ENCODE results near the gene SLC7A5.

Gene SLC7A5

DNA sequence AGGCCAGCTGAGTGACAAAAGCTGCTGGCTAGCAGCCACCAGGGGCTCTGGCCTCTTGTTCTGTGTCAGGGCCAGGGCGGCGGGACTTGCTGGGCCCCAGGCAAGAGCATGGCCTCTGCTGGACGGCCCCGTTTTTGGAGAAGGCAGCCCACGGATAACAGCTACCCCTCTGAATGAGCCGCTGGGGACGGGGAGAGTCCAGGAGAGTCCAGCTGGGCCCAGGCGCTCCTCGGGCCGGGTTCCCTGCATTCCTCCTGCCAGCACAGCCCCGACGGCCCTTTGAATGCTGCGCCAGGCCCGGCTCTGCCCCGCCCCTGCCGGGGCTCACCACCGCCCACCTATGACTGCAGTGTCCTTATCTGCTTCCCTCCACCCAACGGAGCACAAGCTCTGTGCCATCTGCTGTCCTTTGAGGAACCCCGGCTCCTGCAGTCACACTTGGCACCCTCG lies 33.4 kb downstream of the SLC7A5 start:
- no peak for DNase-seq
- TF ChIP-seq, protein P1, sequence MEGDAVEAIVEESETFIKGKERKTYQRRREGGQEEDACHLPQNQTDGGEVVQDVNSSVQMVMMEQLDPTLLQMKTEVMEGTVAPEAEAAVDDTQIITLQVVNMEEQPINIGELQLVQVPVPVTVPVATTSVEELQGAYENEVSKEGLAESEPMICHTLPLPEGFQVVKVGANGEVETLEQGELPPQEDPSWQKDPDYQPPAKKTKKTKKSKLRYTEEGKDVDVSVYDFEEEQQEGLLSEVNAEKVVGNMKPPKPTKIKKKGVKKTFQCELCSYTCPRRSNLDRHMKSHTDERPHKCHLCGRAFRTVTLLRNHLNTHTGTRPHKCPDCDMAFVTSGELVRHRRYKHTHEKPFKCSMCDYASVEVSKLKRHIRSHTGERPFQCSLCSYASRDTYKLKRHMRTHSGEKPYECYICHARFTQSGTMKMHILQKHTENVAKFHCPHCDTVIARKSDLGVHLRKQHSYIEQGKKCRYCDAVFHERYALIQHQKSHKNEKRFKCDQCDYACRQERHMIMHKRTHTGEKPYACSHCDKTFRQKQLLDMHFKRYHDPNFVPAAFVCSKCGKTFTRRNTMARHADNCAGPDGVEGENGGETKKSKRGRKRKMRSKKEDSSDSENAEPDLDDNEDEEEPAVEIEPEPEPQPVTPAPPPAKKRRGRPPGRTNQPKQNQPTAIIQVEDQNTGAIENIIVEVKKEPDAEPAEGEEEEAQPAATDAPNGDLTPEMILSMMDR (IDR thresholded peaks at IDR 0.05): no peak
- H3K9me3 ChIP-seq: no peaks in the 10 kb centered on the region
- H3K4me3 ChIP-seq: no peak overlapping the region
- H3K4me1 ChIP-seq: no peaks in the 10 kb centered on the region
- H3K27ac ChIP-seq: no peak overlapping the region
- intact Hi-C loops (cut with DNase I; ENCODE audit: low total_unique reads): no loop called here
- H3K36me3 ChIP-seq: peaks cover 0 to 71% (median 7%) of the 10 kb centered on the region in 3 donors
- no peaks in the 10 kb centered on the region for H3K27me3 ChIP-seq

DNA sequence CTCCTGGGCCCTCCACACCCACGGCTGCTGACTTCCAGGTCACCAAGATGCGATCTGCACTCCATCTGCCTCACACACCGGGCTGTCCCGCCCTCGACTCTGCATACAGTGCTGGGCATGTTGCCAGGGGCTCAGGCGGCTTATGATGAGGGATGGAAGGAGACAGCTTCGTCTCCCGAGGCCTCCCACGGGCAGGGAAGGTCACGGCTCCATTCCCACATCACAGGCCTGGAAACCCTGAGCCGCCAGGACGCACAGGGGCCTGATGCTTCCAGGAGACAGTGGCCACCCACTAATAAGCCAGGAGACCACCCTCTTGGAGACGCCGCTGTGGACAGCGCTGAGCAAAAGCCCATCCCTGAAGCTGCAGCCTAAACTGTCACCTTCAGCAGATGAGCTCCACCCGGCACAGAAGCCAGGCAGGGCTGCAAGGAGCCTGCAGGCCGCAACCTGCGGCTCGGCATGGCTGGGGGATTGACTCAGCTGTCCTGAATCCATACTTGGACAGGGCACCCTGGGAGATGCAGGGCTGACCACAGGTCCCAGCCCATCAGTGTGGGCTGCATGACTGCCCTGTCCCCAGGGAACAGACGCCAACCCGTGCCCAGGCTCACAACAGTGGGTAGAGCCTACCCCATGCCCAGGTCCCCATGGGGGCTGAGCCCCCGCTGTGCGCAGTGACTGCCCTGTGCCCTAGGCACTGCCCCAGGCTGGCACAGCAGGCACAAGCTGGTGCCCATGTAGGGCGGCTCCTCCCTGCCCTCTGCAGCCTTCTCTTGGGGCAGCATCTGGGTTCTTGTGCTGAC lies 34.4 kb downstream of the SLC7A5 start:
- TF ChIP-seq, protein P1 (IDR thresholded peaks at IDR 0.05): no peak
- Histone ChIP-seq H3K4me1 (no peaks in the 10 kb centered on the region), H3K36me3 (peaks cover 0 to 69% (median 11%) of the 10 kb centered on the region in 3 donors), H3K4me3 (no peak overlapping the region), H3K27me3 (no peaks in the 10 kb centered on the region), H3K27ac (no peak overlapping the region), H3K9me3 (no peaks in the 10 kb centered on the region)
- no peak for DNase-seq
- intact Hi-C loops (cut with DNase I; ENCODE audit: low total_unique reads): no loop called here

DNA sequence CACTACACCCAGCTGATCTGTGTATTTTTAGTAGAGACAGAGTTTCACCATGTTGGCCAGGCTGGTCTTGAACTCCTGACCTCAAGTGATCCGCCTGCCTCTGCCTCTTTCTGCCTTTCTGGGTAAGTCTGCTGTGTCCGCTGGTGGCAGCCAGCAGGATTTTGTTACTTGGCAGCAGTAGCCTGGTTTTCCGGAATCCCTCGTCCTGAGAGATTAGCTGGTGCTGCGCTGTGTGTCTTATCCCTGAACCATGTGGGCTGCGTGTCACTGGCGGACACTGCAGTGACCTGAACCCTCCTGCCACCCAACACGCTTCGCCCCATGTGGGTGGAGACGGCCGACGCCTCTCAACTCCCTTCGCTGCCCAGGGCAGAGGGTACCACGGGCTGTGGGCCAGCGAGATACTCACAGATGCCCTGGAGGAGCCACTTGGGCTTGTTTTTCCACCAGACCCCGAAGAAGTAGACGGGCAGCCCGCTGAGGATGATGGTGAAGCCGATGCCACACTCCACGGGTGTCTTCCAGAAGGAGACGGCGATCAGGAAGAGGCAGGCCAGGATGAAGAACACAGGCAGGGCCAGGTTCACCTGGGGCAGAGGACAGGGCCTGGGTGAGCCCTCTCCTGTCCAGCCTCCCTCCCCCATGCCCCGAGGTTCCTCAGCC lies 35.2 kb downstream of the SLC7A5 start:
- Histone ChIP-seq H3K4me3 (no peak overlapping the region), H3K27me3 (peaks cover 0 to under 1% of the 10 kb centered on the region in 2 donors), H3K27ac (no peak overlapping the region), H3K4me1 (no peaks in the 10 kb centered on the region), H3K36me3 (peaks cover 0 to 62% (median 11%) of the 10 kb centered on the region in 3 donors), H3K9me3 (no peaks in the 10 kb centered on the region)
- TF ChIP-seq, protein P1 (IDR thresholded peaks at IDR 0.05): no peak
- no peak for DNase-seq
- intact Hi-C loops (cut with DNase I; ENCODE audit: low total_unique reads): no loop called here

DNA sequence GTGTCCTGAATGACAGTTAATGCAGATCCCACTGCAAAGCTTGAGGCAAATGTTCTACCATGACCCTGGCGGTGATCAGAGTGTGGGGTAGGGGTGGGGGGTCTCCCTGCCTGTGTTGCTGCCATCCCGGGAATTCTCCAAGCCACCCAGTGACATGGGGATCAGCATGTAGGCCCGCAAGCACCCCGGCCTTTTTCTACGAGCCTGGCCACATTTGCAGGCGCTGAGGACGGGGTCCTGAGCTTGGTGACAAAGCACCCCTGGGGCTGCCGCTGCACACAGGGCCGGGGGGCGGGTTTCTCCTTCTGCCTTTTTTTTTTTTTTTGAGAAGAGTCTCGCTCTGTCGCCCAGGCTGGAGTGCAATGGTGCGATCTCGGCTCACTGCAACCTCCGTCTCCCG lies 35.8 kb downstream of the SLC7A5 start:
- H3K9me3 ChIP-seq: no peaks in the 10 kb centered on the region
- DNase-seq: no peak
- H3K4me1 ChIP-seq: no peaks in the 10 kb centered on the region
- H3K36me3 ChIP-seq: peaks cover 0 to 56% (median 11%) of the 10 kb centered on the region in 3 donors
- no peak overlapping the region for H3K27ac ChIP-seq
- TF ChIP-seq, protein P1 (IDR thresholded peaks at IDR 0.05): no peak
- H3K27me3 ChIP-seq: peaks cover 0 to 2% of the 10 kb centered on the region in 2 donors
- no peak overlapping the region for H3K4me3 ChIP-seq
- intact Hi-C loops (cut with DNase I; ENCODE audit: low total_unique reads): no loop called here

DNA sequence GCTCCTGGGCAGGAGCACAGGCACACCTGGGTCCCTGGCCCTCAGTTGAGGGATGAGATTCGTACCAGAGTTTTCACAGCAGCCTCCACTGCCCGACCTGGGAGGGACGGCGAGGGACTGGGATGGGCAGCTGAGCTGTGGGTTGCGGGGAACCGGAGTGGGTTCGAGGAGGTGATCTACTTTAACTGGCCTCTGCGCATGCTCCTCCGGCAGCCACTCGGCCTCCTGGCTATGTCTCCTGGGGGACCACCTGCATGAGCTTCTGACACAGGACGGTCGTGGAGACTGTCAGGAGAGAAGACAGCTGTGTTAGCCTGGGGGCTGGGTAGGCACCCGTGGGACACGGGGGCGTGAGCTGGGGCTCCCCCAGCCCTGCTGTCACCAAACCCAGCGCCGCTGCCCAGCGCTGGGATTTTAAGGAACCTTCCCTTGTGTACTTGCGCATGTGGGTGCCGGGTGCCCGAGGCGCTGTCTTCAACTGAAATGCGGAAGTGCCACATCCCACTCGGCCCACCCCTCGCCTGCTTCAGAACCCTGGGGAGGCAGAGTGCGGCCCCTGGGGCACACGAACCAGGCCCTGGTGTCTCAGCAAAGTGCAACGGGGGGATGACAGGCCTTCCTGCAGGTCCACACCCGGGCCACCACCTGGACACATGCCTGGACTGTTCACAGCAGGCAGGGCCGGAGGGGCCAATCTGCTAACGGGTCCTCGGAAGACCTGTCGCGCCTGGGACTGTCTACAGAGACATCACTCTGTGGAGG lies 36.4 kb downstream of the SLC7A5 start:
- no peak overlapping the region for H3K4me3 ChIP-seq
- no peaks in the 10 kb centered on the region for H3K9me3 ChIP-seq
- TF ChIP-seq, protein P1 (IDR thresholded peaks at IDR 0.05): no peak
- H3K27me3 ChIP-seq: peaks cover 0 to 2% of the 10 kb centered on the region in 2 donors
- intact Hi-C loops (cut with DNase I; ENCODE audit: low total_unique reads): no loop called here
- H3K27ac ChIP-seq: no peak overlapping the region
- H3K4me1 ChIP-seq: no peaks in the 10 kb centered on the region
- H3K36me3 ChIP-seq: peaks cover 0 to 51% (median 11%) of the 10 kb centered on the region in 3 donors
- DNase-seq: no peak
